MM.1S (cell line): ENCODE measurements around the gene PRSS12.

ENCODE experiments used
- EZH2 ChIP-seq: fragments of 300-600 bp; sonication (generic); optimal IDR thresholded peaks from 2 replicates; pipeline ENCODE3; 2017; ENCODE audit warnings: low read depth, mild to moderate bottlenecking, antibody characterized with exemption, low read length, mixed read lengths
- TF ChIP-seq, protein P1 (sequence below): fragments of 300-600 bp; sonication (generic); IDR thresholded peaks from 2 replicates; pipeline ENCODE4 v1.5.1; 2016; ENCODE audit warnings: antibody characterized with exemption, low read length, mixed read lengths

DNA sequence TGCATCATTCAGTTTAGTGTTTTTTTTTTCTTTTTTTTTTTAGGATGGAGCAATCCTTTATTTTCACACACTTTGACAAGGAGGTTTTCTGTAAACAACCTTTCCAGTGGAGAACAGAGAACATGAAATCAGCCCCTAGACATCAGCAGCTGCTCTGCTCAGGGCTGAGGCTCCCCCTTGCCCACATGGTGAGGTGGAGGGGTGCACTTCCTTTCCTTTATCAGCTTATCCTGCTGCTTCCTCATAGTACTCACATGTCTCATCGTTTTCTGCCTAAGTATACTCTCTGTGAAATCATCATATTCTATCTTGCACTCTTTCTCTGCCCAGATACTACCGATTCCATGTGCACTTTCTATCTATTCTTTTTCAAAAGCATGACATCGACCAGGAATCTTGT, 47.6 kb upstream of the PRSS12 start:
- no peak for TF ChIP-seq EZH2
- TF ChIP-seq, protein P1, sequence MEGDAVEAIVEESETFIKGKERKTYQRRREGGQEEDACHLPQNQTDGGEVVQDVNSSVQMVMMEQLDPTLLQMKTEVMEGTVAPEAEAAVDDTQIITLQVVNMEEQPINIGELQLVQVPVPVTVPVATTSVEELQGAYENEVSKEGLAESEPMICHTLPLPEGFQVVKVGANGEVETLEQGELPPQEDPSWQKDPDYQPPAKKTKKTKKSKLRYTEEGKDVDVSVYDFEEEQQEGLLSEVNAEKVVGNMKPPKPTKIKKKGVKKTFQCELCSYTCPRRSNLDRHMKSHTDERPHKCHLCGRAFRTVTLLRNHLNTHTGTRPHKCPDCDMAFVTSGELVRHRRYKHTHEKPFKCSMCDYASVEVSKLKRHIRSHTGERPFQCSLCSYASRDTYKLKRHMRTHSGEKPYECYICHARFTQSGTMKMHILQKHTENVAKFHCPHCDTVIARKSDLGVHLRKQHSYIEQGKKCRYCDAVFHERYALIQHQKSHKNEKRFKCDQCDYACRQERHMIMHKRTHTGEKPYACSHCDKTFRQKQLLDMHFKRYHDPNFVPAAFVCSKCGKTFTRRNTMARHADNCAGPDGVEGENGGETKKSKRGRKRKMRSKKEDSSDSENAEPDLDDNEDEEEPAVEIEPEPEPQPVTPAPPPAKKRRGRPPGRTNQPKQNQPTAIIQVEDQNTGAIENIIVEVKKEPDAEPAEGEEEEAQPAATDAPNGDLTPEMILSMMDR: no peak
